Activated naive CD8-positive, alpha-beta T cell treated with anti-CD3 and anti-CD28 coated beads for 36 hours (primary cell): ENCODE measurements around the gene RABL2A. TPM values are rescaled to one million over a fixed set of nuclear protein-coding genes. Genes with fewer than 3 reads are reported as not detected.
"Not testable (repeated sequence)": the region's sequence is repeated elsewhere in the genome, so short reads cannot be mapped to it uniquely, and the experiment has no call there.

ENCODE experiments used
- DNase-seq: peaks from one replicate; pipeline ENCODE4 v3.0.0; 2021
- H3K27ac Mint-ChIP-seq: one replicate; pipeline ENCODE4 v1.8.0; 2022; ENCODE audit warnings: mild to moderate bottlenecking, moderate library complexity, mixed read lengths
- H3K27me3 Mint-ChIP-seq: one replicate; pipeline ENCODE4 v1.8.0; 2022; ENCODE audit warnings: mild to moderate bottlenecking, mixed read lengths
- H3K36me3 Mint-ChIP-seq: one replicate; pipeline ENCODE4 v1.8.0; 2021; ENCODE audit warnings: mild to moderate bottlenecking, mixed read lengths
- H3K4me1 Mint-ChIP-seq: one replicate; pipeline ENCODE4 v1.8.0; 2021; ENCODE audit warnings: mixed read lengths
- H3K4me3 Mint-ChIP-seq: one replicate; pipeline ENCODE4 v1.8.0; 2022; ENCODE audit warnings: mild to moderate bottlenecking, moderate library complexity, mixed read lengths
- H3K9me3 Mint-ChIP-seq: one replicate; pipeline ENCODE4 v1.8.0; 2022; ENCODE audit warnings: mixed read lengths
- total RNA-seq, 2 experiments: library from RNA; stranded (reverse); gene quantifications; one replicate each; pipeline ENCODE4 v1.2.3, GENCODE V29; 2021

Gene RABL2A
- total RNA-seq, 2 experiments from 2014 or later, result 10.2 to 12.9 TPM

GRCh38 chr2:113652599-113652998, 25.5 kb downstream of the RABL2A start:
- not testable (repeated sequence) for H3K9me3 Mint-ChIP-seq, H3K27me3 Mint-ChIP-seq, H3K4me1 Mint-ChIP-seq, H3K4me3 Mint-ChIP-seq, H3K36me3 Mint-ChIP-seq, DNase-seq, H3K27ac Mint-ChIP-seq

GRCh38 chr2:113656031-113656624, 29.1 kb downstream of the RABL2A start:
- H3K36me3 Mint-ChIP-seq, H3K27me3 Mint-ChIP-seq, H3K9me3 Mint-ChIP-seq, H3K4me1 Mint-ChIP-seq, H3K27ac Mint-ChIP-seq, DNase-seq: not testable (repeated sequence)
- H3K4me3 Mint-ChIP-seq, result peak overlapping the region; percentile 7

GRCh38 chr2:113657735-113658134, 30.7 kb downstream of the RABL2A start:
- H3K27me3 Mint-ChIP-seq, result not testable (repeated sequence)

GRCh38 chr2:113663285-113664060, 36.4 kb downstream of the RABL2A start:
- H3K27ac Mint-ChIP-seq, H3K9me3 Mint-ChIP-seq, H3K27me3 Mint-ChIP-seq, DNase-seq, H3K4me1 Mint-ChIP-seq, H3K4me3 Mint-ChIP-seq, H3K36me3 Mint-ChIP-seq: not testable (repeated sequence)

More at GRCh38 chr2:113657735-113658134, 30.7 kb downstream of the RABL2A start:
- not testable (repeated sequence) for DNase-seq, H3K27ac Mint-ChIP-seq, H3K4me1 Mint-ChIP-seq, H3K36me3 Mint-ChIP-seq, H3K4me3 Mint-ChIP-seq, H3K9me3 Mint-ChIP-seq

- H3K27me3 Mint-ChIP-seq, H3K27ac Mint-ChIP-seq, DNase-seq, H3K36me3 Mint-ChIP-seq, H3K9me3 Mint-ChIP-seq, H3K4me3 Mint-ChIP-seq, H3K4me1 Mint-ChIP-seq: not testable (repeated sequence)
Measured at GRCh38 chr2:113664761-113665533, 37.9 kb downstream of the RABL2A start.

GRCh38 chr2:113669013-113669412, 41.9 kb downstream of the RABL2A start:
- H3K36me3 Mint-ChIP-seq, H3K27me3 Mint-ChIP-seq, H3K4me1 Mint-ChIP-seq, H3K4me3 Mint-ChIP-seq, H3K9me3 Mint-ChIP-seq, DNase-seq, H3K27ac Mint-ChIP-seq: not testable (repeated sequence)

GRCh38 chr2:113672326-113672932, 45.4 kb downstream of the RABL2A start:
- Mint-ChIP-seq H3K4me3 (no peak overlapping the region), H3K36me3 (no peaks in the 10 kb centered on the region), H3K9me3 (peaks cover 7% of the 10 kb centered on the region), H3K27me3 (no peaks in the 10 kb centered on the region), H3K4me1 (peaks cover 4% of the 10 kb centered on the region), H3K27ac (no peak overlapping the region)
- DNase-seq, result no peak

GRCh38 chr2:113675875-113676274, 48.8 kb downstream of the RABL2A start:
- H3K9me3 Mint-ChIP-seq, result peaks cover 7% of the 10 kb centered on the region
- no peak for DNase-seq
- H3K27me3 Mint-ChIP-seq, result no peaks in the 10 kb centered on the region
- H3K27ac Mint-ChIP-seq, result no peak overlapping the region
- H3K4me3 Mint-ChIP-seq, result no peak overlapping the region
- no peaks in the 10 kb centered on the region for H3K36me3 Mint-ChIP-seq
- H3K4me1 Mint-ChIP-seq, result peaks cover 4% of the 10 kb centered on the region

GRCh38 chr2:113676623-113677266, 49.7 kb downstream of the RABL2A start:
- H3K4me3 Mint-ChIP-seq, result no peak overlapping the region
- H3K27ac Mint-ChIP-seq, result no peak overlapping the region
- no peaks in the 10 kb centered on the region for H3K36me3 Mint-ChIP-seq
- no peaks in the 10 kb centered on the region for H3K27me3 Mint-ChIP-seq
- no peak for DNase-seq
- H3K4me1 Mint-ChIP-seq, result peaks cover 4% of the 10 kb centered on the region
- peaks cover 7% of the 10 kb centered on the region for H3K9me3 Mint-ChIP-seq

- Mint-ChIP-seq H3K27me3 (no peaks in the 10 kb centered on the region), H3K9me3 (peaks cover 7% of the 10 kb centered on the region), H3K27ac (no peak overlapping the region), H3K36me3 (no peaks in the 10 kb centered on the region), H3K4me1 (peaks cover 4% of the 10 kb centered on the region), H3K4me3 (no peak overlapping the region)
- DNase-seq, result no peak
Measured at GRCh38 chr2:113677330-113677729, 50.3 kb downstream of the RABL2A start.

GRCh38 chr2:113679457-113679856, 52.4 kb downstream of the RABL2A start:
- Mint-ChIP-seq H3K9me3 (peaks cover 6% of the 10 kb centered on the region), H3K36me3 (no peaks in the 10 kb centered on the region), H3K27ac (no peak overlapping the region), H3K27me3 (no peaks in the 10 kb centered on the region), H3K4me3 (no peak overlapping the region), H3K4me1 (no peaks in the 10 kb centered on the region)
- no peak for DNase-seq

- Mint-ChIP-seq H3K4me1 (peaks cover 2% of the 10 kb centered on the region), H3K27me3 (no peaks in the 10 kb centered on the region), H3K9me3 (peaks cover 6% of the 10 kb centered on the region), H3K4me3 (no peak overlapping the region), H3K36me3 (no peaks in the 10 kb centered on the region), H3K27ac (no peak overlapping the region)
- no peak for DNase-seq
Measured at GRCh38 chr2:113685471-113685870, 58.4 kb downstream of the RABL2A start.

GRCh38 chr2:113686537-113686936, 59.5 kb downstream of the RABL2A start:
- peaks cover 10% of the 10 kb centered on the region for H3K4me1 Mint-ChIP-seq
- no peak for DNase-seq
- H3K36me3 Mint-ChIP-seq, result no peaks in the 10 kb centered on the region
- H3K4me3 Mint-ChIP-seq, result no peak overlapping the region
- H3K27ac Mint-ChIP-seq, result no peak overlapping the region
- no peaks in the 10 kb centered on the region for H3K27me3 Mint-ChIP-seq
- peaks cover 6% of the 10 kb centered on the region for H3K9me3 Mint-ChIP-seq

GRCh38 chr2:113690871-113691270, 63.8 kb downstream of the RABL2A start:
- H3K9me3 Mint-ChIP-seq, DNase-seq, H3K4me3 Mint-ChIP-seq, H3K36me3 Mint-ChIP-seq, H3K27ac Mint-ChIP-seq, H3K27me3 Mint-ChIP-seq: not testable (repeated sequence)
- H3K4me1 Mint-ChIP-seq, result peaks cover 39% of the 10 kb centered on the region
